Spleen (tissue), 7 donors: Measurements from ENCODE around the gene RYK.

Source experiments
- CTCF ChIP-seq, 11 experiments: fragments of 200-600 bp in 7 of 11; fragments of 450-650 bp in 4 of 11; sonication (generic) in 4 of 11; IDR thresholded peaks in 8 of 11; conservative IDR thresholded peaks in 3 of 11; 1 replicate in 7 of 11; 2 replicates in 4 of 11; pipeline versions ENCODE4 v1.4.0 to v1.8.0; 2016 to 2021; ENCODE audit warnings: antibody characterized with exemption in 11 of 11, inconsistent platforms in 4 of 11, mild to moderate bottlenecking in 1 of 11
- POLR2A ChIP-seq, 3 donors: fragments of 450-650 bp; IDR thresholded peaks; one replicate each; pipeline ENCODE4 v1.5.1; 2017; ENCODE audit warnings: antibody characterized with exemption in 3 of 3, mild to moderate bottlenecking in 1 of 3
- POLR2AphosphoS5 ChIP-seq, 3 donors: sonication (generic); formaldehyde crosslinking; IDR thresholded peaks; one replicate each; pipeline ENCODE4 v1.5.1; 2017; ENCODE audit warnings: antibody characterized with exemption in 3 of 3
- donor health status: DM: no; HTN: no; CAD: no; lungs with moderate emphysema.
- donor health status: DM: no; HTN: no; CAD: no.
- donor health status: DM: no; HTN: no; CAD: no.

GRCh38 chr3:134299888-134300206, 49.2 kb upstream of the RYK start:
- TF ChIP-seq CTCF (IDR thresholded peaks at IDR 0.05 in 8 of 11, conservative IDR thresholded peaks at IDR 0.05 in 3 of 11), result no peak
- no peak for TF ChIP-seq POLR2A (IDR thresholded peaks at IDR 0.05)
- no peak for TF ChIP-seq POLR2AphosphoS5 (IDR thresholded peaks at IDR 0.05)
